Neural cell (in vitro differentiated cells): Measurements from ENCODE around the gene EHBP1. TPM values are rescaled to one million over a fixed set of nuclear protein-coding genes. Genes with fewer than 3 reads are reported as not detected.

Experiments
- H2AFZ ChIP-seq: fragments of 200-600, 300-800 bp; sonication (generic), shearing (Covaris generic); 2 replicates; pipeline ENCODE4 v1.6.0; 2014; ENCODE audit warnings: low read depth, mild to moderate bottlenecking, antibody characterized with exemption, low read length, moderate library complexity
- H3F3A ChIP-seq: fragments of 200-600 bp; shearing (Covaris generic); 2 replicates; pipeline ENCODE4 v1.6.1; 2016; ENCODE audit warnings: mild to moderate bottlenecking, moderate library complexity, mixed read lengths, antibody characterized with exemption, low read length; ENCODE audit not compliant: insufficient read depth, poor library complexity, severe bottlenecking
- H3K27ac ChIP-seq: fragments of 200-600, 300-800 bp; sonication (generic), shearing (Covaris generic); 2 replicates; pipeline ENCODE4 v1.5.1; 2014; ENCODE audit warnings: mild to moderate bottlenecking, low read length, moderate library complexity
- H3K27me3 ChIP-seq: fragments of 300-800, 200-600 bp; sonication (generic), shearing (Covaris generic); 2 replicates; pipeline ENCODE4 v1.6.0; 2014; ENCODE audit warnings: mild to moderate bottlenecking, low read depth, low read length, moderate library complexity; ENCODE audit not compliant: insufficient read depth
- H3K36me3 ChIP-seq: fragments of 300-800, 200-600 bp; sonication (generic), shearing (Covaris generic); 2 replicates; pipeline ENCODE4 v1.5.1; 2014; ENCODE audit warnings: mild to moderate bottlenecking, antibody characterized with exemption, low read length, moderate library complexity; ENCODE audit not compliant: insufficient read depth
- H3K4me2 ChIP-seq: fragments of 300-800, 200-600 bp; sonication (generic), shearing (Covaris generic); 2 replicates; pipeline ENCODE4 v1.6.0; 2014; ENCODE audit warnings: mild to moderate bottlenecking, low read length
- H3K4me3 ChIP-seq: fragments of 300-800, 200-600 bp; sonication (generic), shearing (Covaris generic); 2 replicates; pipeline ENCODE4 v1.5.1; 2014; ENCODE audit warnings: mild to moderate bottlenecking, low read length, moderate library complexity
- H3K79me2 ChIP-seq: fragments of 200-600 bp; shearing (Covaris generic); replicated peaks from 2 replicates; pipeline ENCODE4 v1.6.0; 2014; ENCODE audit warnings: mild to moderate bottlenecking, low read length, moderate library complexity; ENCODE audit not compliant: insufficient read depth
- H3K9ac ChIP-seq: fragments of 300-800, 200-600 bp; sonication (generic), shearing (Covaris generic); 2 replicates; pipeline ENCODE4 v1.6.1; 2016; ENCODE audit warnings: mild to moderate bottlenecking, low read length, mixed read lengths
- H3K9me2 ChIP-seq: fragments of 200-600 bp; shearing (Covaris generic); 2 replicates; pipeline ENCODE4 v1.6.1; 2016; ENCODE audit warnings: mild to moderate bottlenecking, low read length, mixed read lengths; ENCODE audit not compliant: insufficient read depth
- H3K9me3 ChIP-seq: fragments of 200-600, 300-800 bp; sonication (generic), shearing (Covaris generic); 2 replicates; pipeline ENCODE4 v1.6.1; 2016; ENCODE audit warnings: mild to moderate bottlenecking, mixed run types, low read length, moderate library complexity, mixed read lengths
- H4K20me1 ChIP-seq: fragments of 200-600 bp; shearing (Covaris generic); 2 replicates; pipeline ENCODE4 v1.6.1; 2016; ENCODE audit warnings: mild to moderate bottlenecking, mixed run types; ENCODE audit not compliant: insufficient read depth
- EP300 ChIP-seq: fragments of 450-650 bp; conservative IDR thresholded peaks from 2 replicates; pipeline ENCODE4 v1.6.1; 2014; ENCODE audit warnings: antibody characterized with exemption, mild to moderate bottlenecking, moderate library complexity; ENCODE audit not compliant: poor library complexity, severe bottlenecking
- EZH2 ChIP-seq: fragments of 200-600, 300-800 bp; shearing (Covaris generic), sonication (generic); IDR thresholded peaks from 2 replicates; pipeline ENCODE4 v1.6.1; 2014; ENCODE audit warnings: antibody characterized with exemption, low read length, borderline replicate concordance, mild to moderate bottlenecking; ENCODE audit not compliant: insufficient read depth, poor library complexity, severe bottlenecking
- MXI1 ChIP-seq: fragments of 450-650 bp; conservative IDR thresholded peaks from 2 replicates; pipeline ENCODE4 v1.6.1; 2014; ENCODE audit warnings: antibody characterized with exemption, mild to moderate bottlenecking; ENCODE audit not compliant: poor library complexity, severe bottlenecking
- POLR2AphosphoS5 ChIP-seq: IDR thresholded peaks from 2 replicates; pipeline ENCODE4 v1.6.1; 2012
- RAD21 ChIP-seq: fragments of 450-650 bp; conservative IDR thresholded peaks from 2 replicates; pipeline ENCODE4 v1.6.1; 2014; ENCODE audit warnings: antibody characterized with exemption, mild to moderate bottlenecking, moderate library complexity
- SMC3 ChIP-seq: fragments of 450-650 bp; conservative IDR thresholded peaks from 2 replicates; pipeline ENCODE4 v1.6.1; 2014; ENCODE audit warnings: antibody characterized with exemption, mild to moderate bottlenecking, moderate library complexity; ENCODE audit not compliant: poor library complexity
- TAF1 ChIP-seq: IDR thresholded peaks from 2 replicates; pipeline ENCODE4 v1.6.1; 2012; ENCODE audit warnings: low read depth
- polyA plus RNA-seq: library from polyadenylated mRNA; depleted of rRNA; stranded (reverse); fragments of >200 nt; gene quantifications from 2 replicates; pipeline ENCODE4 v1.2.3, GENCODE V29; 2014
- TF ChIP-seq, protein P1 (sequence below): fragments of 450-650 bp; IDR thresholded peaks from 2 replicates; pipeline ENCODE4 v1.5.1; 2014; ENCODE audit warnings: antibody characterized with exemption, mild to moderate bottlenecking, moderate library complexity; ENCODE audit not compliant: poor library complexity, severe bottlenecking
- TF ChIP-seq, protein P2 (sequence below): IDR thresholded peaks from 2 replicates; pipeline ENCODE4 v1.6.1; 2012; ENCODE audit warnings: borderline replicate concordance

EHBP1 gene
- polyA plus RNA-seq, 1 donor from 2014 or later = 52.6 TPM

DNA sequence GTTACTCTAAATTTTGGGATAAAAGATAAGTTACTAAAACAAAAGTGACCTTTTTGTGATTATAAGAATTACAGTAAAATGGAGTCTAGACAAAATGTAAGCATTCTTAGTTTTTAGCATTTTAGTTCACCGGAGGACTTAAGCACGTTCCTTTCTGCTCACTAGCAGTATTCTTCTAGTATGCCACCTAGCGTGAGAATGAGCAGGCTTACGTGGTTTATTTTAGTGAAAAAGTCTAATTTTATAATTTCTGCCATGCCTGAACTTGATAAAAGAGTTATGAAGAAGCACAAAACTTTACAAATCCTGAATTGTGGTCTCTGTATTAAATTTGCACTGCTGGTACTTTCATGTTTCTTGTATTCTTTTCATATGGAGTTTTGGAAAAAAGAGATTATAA, 332.5 kb downstream of the EHBP1 start:
- Histone ChIP-seq H3F3A (no peaks in the 10 kb centered on the region), H4K20me1 (no peaks in the 10 kb centered on the region), H3K9me2 (no peaks in the 10 kb centered on the region), H3K4me2 (no peak overlapping the region), H3K9ac (no peak overlapping the region), H3K36me3 (no peaks in the 10 kb centered on the region), H3K27me3 (peaks cover 2% of the 10 kb centered on the region), H3K79me2 (no peaks in the 10 kb centered on the region), H2AFZ (no peak overlapping the region), H3K4me3 (no peak overlapping the region), H3K9me3 (no peaks in the 10 kb centered on the region), H3K27ac (no peak overlapping the region)
- TF ChIP-seq SMC3 (no peak), TAF1 (no peak), RAD21 (no peak), EZH2 (no peak), EP300 (no peak), MXI1 (no peak), POLR2AphosphoS5 (no peak)
- TF ChIP-seq, protein P1, sequence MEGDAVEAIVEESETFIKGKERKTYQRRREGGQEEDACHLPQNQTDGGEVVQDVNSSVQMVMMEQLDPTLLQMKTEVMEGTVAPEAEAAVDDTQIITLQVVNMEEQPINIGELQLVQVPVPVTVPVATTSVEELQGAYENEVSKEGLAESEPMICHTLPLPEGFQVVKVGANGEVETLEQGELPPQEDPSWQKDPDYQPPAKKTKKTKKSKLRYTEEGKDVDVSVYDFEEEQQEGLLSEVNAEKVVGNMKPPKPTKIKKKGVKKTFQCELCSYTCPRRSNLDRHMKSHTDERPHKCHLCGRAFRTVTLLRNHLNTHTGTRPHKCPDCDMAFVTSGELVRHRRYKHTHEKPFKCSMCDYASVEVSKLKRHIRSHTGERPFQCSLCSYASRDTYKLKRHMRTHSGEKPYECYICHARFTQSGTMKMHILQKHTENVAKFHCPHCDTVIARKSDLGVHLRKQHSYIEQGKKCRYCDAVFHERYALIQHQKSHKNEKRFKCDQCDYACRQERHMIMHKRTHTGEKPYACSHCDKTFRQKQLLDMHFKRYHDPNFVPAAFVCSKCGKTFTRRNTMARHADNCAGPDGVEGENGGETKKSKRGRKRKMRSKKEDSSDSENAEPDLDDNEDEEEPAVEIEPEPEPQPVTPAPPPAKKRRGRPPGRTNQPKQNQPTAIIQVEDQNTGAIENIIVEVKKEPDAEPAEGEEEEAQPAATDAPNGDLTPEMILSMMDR = no peak
- TF ChIP-seq, protein P2, sequence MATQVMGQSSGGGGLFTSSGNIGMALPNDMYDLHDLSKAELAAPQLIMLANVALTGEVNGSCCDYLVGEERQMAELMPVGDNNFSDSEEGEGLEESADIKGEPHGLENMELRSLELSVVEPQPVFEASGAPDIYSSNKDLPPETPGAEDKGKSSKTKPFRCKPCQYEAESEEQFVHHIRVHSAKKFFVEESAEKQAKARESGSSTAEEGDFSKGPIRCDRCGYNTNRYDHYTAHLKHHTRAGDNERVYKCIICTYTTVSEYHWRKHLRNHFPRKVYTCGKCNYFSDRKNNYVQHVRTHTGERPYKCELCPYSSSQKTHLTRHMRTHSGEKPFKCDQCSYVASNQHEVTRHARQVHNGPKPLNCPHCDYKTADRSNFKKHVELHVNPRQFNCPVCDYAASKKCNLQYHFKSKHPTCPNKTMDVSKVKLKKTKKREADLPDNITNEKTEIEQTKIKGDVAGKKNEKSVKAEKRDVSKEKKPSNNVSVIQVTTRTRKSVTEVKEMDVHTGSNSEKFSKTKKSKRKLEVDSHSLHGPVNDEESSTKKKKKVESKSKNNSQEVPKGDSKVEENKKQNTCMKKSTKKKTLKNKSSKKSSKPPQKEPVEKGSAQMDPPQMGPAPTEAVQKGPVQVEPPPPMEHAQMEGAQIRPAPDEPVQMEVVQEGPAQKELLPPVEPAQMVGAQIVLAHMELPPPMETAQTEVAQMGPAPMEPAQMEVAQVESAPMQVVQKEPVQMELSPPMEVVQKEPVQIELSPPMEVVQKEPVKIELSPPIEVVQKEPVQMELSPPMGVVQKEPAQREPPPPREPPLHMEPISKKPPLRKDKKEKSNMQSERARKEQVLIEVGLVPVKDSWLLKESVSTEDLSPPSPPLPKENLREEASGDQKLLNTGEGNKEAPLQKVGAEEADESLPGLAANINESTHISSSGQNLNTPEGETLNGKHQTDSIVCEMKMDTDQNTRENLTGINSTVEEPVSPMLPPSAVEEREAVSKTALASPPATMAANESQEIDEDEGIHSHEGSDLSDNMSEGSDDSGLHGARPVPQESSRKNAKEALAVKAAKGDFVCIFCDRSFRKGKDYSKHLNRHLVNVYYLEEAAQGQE = no peak

DNA sequence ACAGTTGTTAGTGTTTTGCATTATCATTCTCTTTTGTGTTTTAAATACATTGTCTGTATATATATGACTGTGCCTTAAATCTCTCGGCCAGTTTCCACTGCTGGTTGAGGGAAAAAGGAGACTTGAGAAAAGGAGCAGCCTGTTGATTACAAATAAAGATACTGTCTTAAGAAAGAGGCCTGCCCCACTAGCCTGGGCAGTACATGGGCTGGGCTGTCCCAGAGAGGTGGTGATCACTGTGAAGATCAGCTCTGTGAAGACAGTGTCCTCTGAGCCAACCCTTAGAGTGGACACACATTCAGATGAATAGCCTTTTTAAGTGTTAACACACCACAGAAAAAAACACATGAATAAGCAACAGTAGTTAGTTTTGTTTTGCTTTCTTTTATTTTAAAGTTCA, 335.1 kb downstream of the EHBP1 start:
- peaks cover 28% of the 10 kb centered on the region for H3K27me3 ChIP-seq
- no peaks in the 10 kb centered on the region for H3F3A ChIP-seq
- no peaks in the 10 kb centered on the region for H3K9me2 ChIP-seq
- no peaks in the 10 kb centered on the region for H3K36me3 ChIP-seq
- H3K79me2 ChIP-seq = no peaks in the 10 kb centered on the region
- no peaks in the 10 kb centered on the region for H4K20me1 ChIP-seq
- no peaks in the 10 kb centered on the region for H3K9me3 ChIP-seq
- no peak overlapping the region for H3K4me3 ChIP-seq
- H3K4me2 ChIP-seq = no peak overlapping the region
- H2AFZ ChIP-seq = no peak overlapping the region
- TF ChIP-seq, protein P1 = no peak
- TF ChIP-seq TAF1 (no peak), RAD21 (no peak), POLR2AphosphoS5 (no peak), EZH2 (no peak), EP300 (no peak), MXI1 (no peak)
- H3K9ac ChIP-seq = no peak overlapping the region
- H3K27ac ChIP-seq = no peak overlapping the region
